Measurements from ENCODE around the gene FHIT. TPM values are rescaled to one million over a fixed set of nuclear protein-coding genes. Genes with fewer than 3 reads are reported as not detected.

The FHIT gene
- total and polyA plus RNA-seq, 2 of the 4 experiments (the other 2 are of a cell fraction) = 0.07 TPM; not detected in 1

DNA sequence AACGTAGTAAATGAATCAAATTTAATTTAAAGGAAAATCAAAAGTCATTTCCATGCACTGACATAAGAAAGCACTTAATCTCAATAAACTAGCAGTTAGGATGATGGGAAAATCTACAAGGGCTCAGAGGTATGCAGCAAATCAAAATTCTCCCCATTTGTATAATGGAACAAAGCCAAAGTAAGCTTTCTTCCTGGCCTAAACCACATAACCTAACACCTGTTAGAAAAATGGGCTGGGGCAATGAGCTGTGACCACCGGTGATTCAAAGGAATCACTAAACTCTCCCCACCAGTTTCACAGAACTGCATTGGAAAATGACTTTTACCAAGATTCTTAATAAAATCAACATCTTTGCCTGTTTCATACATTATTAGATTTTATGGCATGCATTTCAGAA lies 1024.3 kb downstream of the FHIT start:
- in situ Hi-C loops (cut with MboI; ENCODE audit: low sequenced_read_pairs) (no loop called here), dilution Hi-C loops (cut with HindIII; ENCODE audit: low sequenced_read_pairs, unreplicated experiment) (no loop called here), intact Hi-C loops (cut with micrococcal nuclease) (no loop called here)
- TF ChIP-seq FOS (IDR thresholded peaks at IDR 0.05; ENCODE audit: low read depth, low read length) (no peak), POLR2A (IDR thresholded peaks at IDR 0.05; ENCODE audit: low read depth, low read length) (no peak)
- no CpG with 5 or more reads among the region's 2 CpGs for WGBS, 2 experiments (ENCODE audit: extremely low coverage in 2 of 2, insufficient read length in 1 of 2)
- Histone ChIP-seq H3K14ac (replicated peaks; ENCODE audit: low read depth, low read length) (no peak overlapping the region), H3K4me3 (ENCODE audit: insufficient read depth, low read depth, low read length) (no peak overlapping the region), H3K9me3 (ENCODE audit: control insufficient read depth, insufficient read depth, low read length) (no peaks in the 10 kb centered on the region), H3K9me1 (ENCODE audit: insufficient read depth, low read length) (no peaks in the 10 kb centered on the region), H3K4me1 (ENCODE audit: control insufficient read depth, insufficient read depth, low read length) (no peaks in the 10 kb centered on the region), H3K9ac (ENCODE audit: low read depth, low read length) (no peak overlapping the region), H2BK20ac (ENCODE audit: low read depth, low read length) (no peak overlapping the region), H3K4me2 (ENCODE audit: low read depth, low read length) (no peak overlapping the region), H2BK120ac (ENCODE audit: low read depth, low read length) (no peak overlapping the region), H4K20me1 (ENCODE audit: insufficient read depth, low read length) (no peaks in the 10 kb centered on the region), H3K79me1 (ENCODE audit: low read depth in 1 of 2, low read length in 2 of 2) (no peaks in the 10 kb centered on the region), H2AK5ac (ENCODE audit: low read depth, low read length) (no peak overlapping the region), H3K27ac (ENCODE audit: insufficient read depth, low read length) (no peak overlapping the region), H4K5ac (ENCODE audit: low read depth, low read length) (no peak overlapping the region), H2BK5ac (ENCODE audit: low read depth, low read length, poor library complexity, severe bottlenecking) (no peak overlapping the region), H3K27me3 (ENCODE audit: control insufficient read depth, insufficient read depth, low read length) (no peaks in the 10 kb centered on the region), H3K18ac (ENCODE audit: low read depth, low read length) (no peak overlapping the region), H3K56ac (ENCODE audit: extremely low read depth, insufficient read depth, low read length) (no peak overlapping the region), H2AFZ (replicated peaks; ENCODE audit: low read length, poor library complexity) (no peak overlapping the region), H3K4ac (ENCODE audit: low read depth, low read length) (no peak overlapping the region), H2BK15ac (ENCODE audit: low read depth, low read length) (no peak overlapping the region), H3K36me3 (ENCODE audit: control insufficient read depth, insufficient read depth, low read length) (no peaks in the 10 kb centered on the region), H4K8ac (ENCODE audit: low read depth in 2 of 2, low read length in 2 of 2) (no peak overlapping the region), H3K23ac (ENCODE audit: low read depth, low read length) (no peak overlapping the region), H2AK9ac (replicated peaks; ENCODE audit: low read depth, low read length, poor library complexity) (no peak overlapping the region), H4K91ac (ENCODE audit: insufficient read depth, low read depth, low read length) (no peak overlapping the region)
- DNase-seq = no peak
- BruUV-seq (replicated peaks) = no TSS peak
- CTCF ChIA-PET = no interaction called here
- POLR2A ChIA-PET (ENCODE audit: unreplicated experiment) = no interaction called here
- no peak for ATAC-seq (ENCODE audit: low read depth)
